ENCODE data around the gene TPPP2. TPM values are rescaled to one million over a fixed set of nuclear protein-coding genes. Genes with fewer than 3 reads are reported as not detected.

TPPP2 gene
- total and polyA plus RNA-seq, 10 of the 15 experiments (the other 5 are each of a cell fraction or from before 2014, with no cell fraction given), result not detected

- TF ChIP-seq NR2C2 (IDR thresholded peaks at IDR 0.05; ENCODE audit: borderline replicate concordance, control insufficient read depth, insufficient read length, low read depth) (no peak), RUNX3 (IDR thresholded peaks at IDR 0.05; ENCODE audit: low read length) (no peak), STAT1 (conservative IDR thresholded peaks at IDR 0.05) (no peak), TAF1 (IDR thresholded peaks at IDR 0.05; ENCODE audit: borderline replicate concordance, low read depth, low read length) (no peak), LARP7 (IDR thresholded peaks at IDR 0.05) (no peak), KAT2A (conservative IDR thresholded peaks at IDR 0.05; ENCODE audit: control insufficient read depth, low read depth, low read length) (no peak), SUZ12 (IDR thresholded peaks at IDR 0.05; ENCODE audit: unreplicated experiment) (no peak), MTA2 (IDR thresholded peaks at IDR 0.05; ENCODE audit: low read depth) (no peak), POLR2A (IDR thresholded peaks at IDR 0.05; ENCODE audit: low read depth, low read length) (no peak), TCF3 (IDR thresholded peaks at IDR 0.05; ENCODE audit: borderline replicate concordance, insufficient read depth, low read depth, low read length) (no peak), CBFB (IDR thresholded peaks at IDR 0.05; ENCODE audit: low read depth) (no peak), EGR1 (IDR thresholded peaks at IDR 0.05; ENCODE audit: borderline replicate concordance in 1 of 2, low read depth in 2 of 2, low read length in 2 of 2) (no peak), RAD51 (IDR thresholded peaks at IDR 0.05) (no peak), ASH2L (IDR thresholded peaks at IDR 0.05; ENCODE audit: borderline replicate concordance, low read depth) (no peak), TARDBP (IDR thresholded peaks at IDR 0.05; ENCODE audit: borderline replicate concordance) (no peak), ZNF207 (IDR thresholded peaks at IDR 0.05; ENCODE audit: borderline replicate concordance) (no peak), SP1 (IDR thresholded peaks at IDR 0.05; ENCODE audit: low read depth, low read length) (no peak), NFYA (IDR thresholded peaks at IDR 0.05; ENCODE audit: borderline replicate concordance, low read depth, low read length) (no peak), SKIL (IDR thresholded peaks at IDR 0.05; ENCODE audit: low read depth, poor library complexity, severe bottlenecking) (no peak)
- intact Hi-C loops (cut with micrococcal nuclease; ENCODE audit: unreplicated experiment) (no loop called here), in situ Hi-C loops (cut with MboI) (loop anchor here (5.0 kb wide), 1 partner anchor 84 kb away; the partner anchor contains the start of gene TMEM253)
- DNase-seq (ENCODE audit: low read depth, low spot score), result no peak
- ChIA-PET RAD21 (ENCODE audit: unreplicated experiment) (interaction anchor here (1.2 kb wide), 2 partner anchors 18 to 74 kb away, joined by 3 to 4 read pairs; no protein-coding TSS in a partner anchor), SMC1A (ENCODE audit: uncharacterized antibody, unreplicated experiment) (interaction anchor here (0.9 to 2.2 kb wide), 3 partner anchors 21 to 87 kb away, joined by 3 to 11 read pairs (median 3); no protein-coding TSS in a partner anchor), POLR2A (no interaction called here), CTCF (interaction anchor here (0.7 to 10.7 kb wide), 3 partner anchors 13 to 86 kb away, joined by 3 to 253 read pairs (median 3); partner anchors contain the start of gene TMEM253)
- BruUV-seq (replicated peaks), result no TSS peak
- Histone ChIP-seq H3K4me3 (no peak overlapping the region), H3K27ac (ENCODE audit: control insufficient read depth, insufficient read depth) (no peak overlapping the region), H3K79me2 (ENCODE audit: control insufficient read depth, insufficient read depth, low read length) (no peaks in the 10 kb centered on the region), H3K9ac (ENCODE audit: control insufficient read depth, insufficient read depth, low read length) (no peak overlapping the region), H3K36me3 (ENCODE audit: control insufficient read depth in 2 of 2, insufficient read depth in 2 of 2, low read length in 1 of 2) (no peaks in the 10 kb centered on the region), H3K4me1 (ENCODE audit: control insufficient read depth, insufficient read depth, low read length) (no peaks in the 10 kb centered on the region), H3K9me3 (replicated peaks; ENCODE audit: control insufficient read depth, insufficient read depth, low read length) (no peaks in the 10 kb centered on the region), H4K20me1 (ENCODE audit: control insufficient read depth, insufficient read depth) (no peaks in the 10 kb centered on the region), H2AFZ (ENCODE audit: control insufficient read depth, low read depth, low read length) (no peak overlapping the region), H3K27me3 (replicated peaks in 1 of 2; ENCODE audit: control insufficient read depth in 2 of 2, insufficient read depth in 2 of 2, low read length in 1 of 2) (peaks cover 2 to 10% of the 10 kb centered on the region in 2 experiments), H3K4me2 (ENCODE audit: control insufficient read depth, insufficient read depth) (no peak overlapping the region)
- no peak for ATAC-seq
- no peak for FAIRE-seq
- WGBS (ENCODE audit: insufficient coverage, insufficient replicate concordance, low lambda C conversion rate, missing lambda C conversion rate), result 9% methylated on average over 7 of the region's 7 CpGs
Measured at GRCh38 chr14:21018286-21018685, 11.7 kb upstream of the TPPP2 start.

Data from GM12878 (cell line).